ENCODE measurements around the gene FAM200C. TPM values are rescaled to one million over a fixed set of nuclear protein-coding genes. Genes with fewer than 3 reads are reported as not detected.
A peak's percentile ranks its signal among the peaks of the same experiment; 100 is the strongest.

The FAM200C gene
- total and polyA plus RNA-seq, 2 of the 13 experiments (the other 11 are each of a cell fraction or from before 2014, with no cell fraction given) = 3.2 to 4.7 TPM

DNA sequence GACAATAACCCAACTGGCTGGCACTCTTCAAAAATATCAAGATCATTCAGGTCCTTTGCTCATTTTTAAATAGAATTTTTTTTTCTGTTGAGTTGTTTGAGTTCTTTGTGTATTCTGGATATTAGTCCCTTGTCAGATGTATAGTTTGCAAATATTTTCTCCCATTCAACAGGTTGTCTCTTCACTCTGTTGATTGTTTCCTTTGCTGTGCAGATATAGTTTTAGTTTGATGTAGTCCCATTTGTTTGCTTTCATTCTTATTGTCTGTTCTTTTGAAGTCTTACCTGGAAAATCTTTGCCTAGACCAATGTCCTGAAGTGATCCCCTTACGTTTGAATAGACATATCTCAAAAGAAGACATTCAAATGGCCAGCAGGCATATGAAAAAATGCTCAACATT lies 44.6 kb upstream of the FAM200C start:
- peak; percentile 22 for DNase-seq (ENCODE audit: low spot score)
- no peak overlapping the region for H3K27ac ChIP-seq (ENCODE audit: extremely low read length, insufficient read depth, low read length)
- in situ Hi-C loops (cut with HindIII; ENCODE audit: extremely low pct_ligation_motif_present, low pct_unique_long_range_greater_than_20kb) = no loop called here
- no peak for FAIRE-seq
- no peak overlapping the region for H2AFZ ChIP-seq (ENCODE audit: low read length)
- H3K9ac ChIP-seq (ENCODE audit: insufficient read depth, low read depth, low read length) = no peak overlapping the region
- H3K79me2 ChIP-seq (ENCODE audit: insufficient read depth, low read length) = no peaks in the 10 kb centered on the region
- POLR2A ChIA-PET = no interaction called here
- no peak overlapping the region for H3K4me2 ChIP-seq (ENCODE audit: low read depth, low read length)
- H4K20me1 ChIP-seq (ENCODE audit: insufficient read depth, low read length) = no peaks in the 10 kb centered on the region
- intact Hi-C loops (cut with micrococcal nuclease; ENCODE audit: unreplicated experiment) = no loop called here
- no peak overlapping the region for H3K4me3 ChIP-seq (replicated peaks in 1 of 3; ENCODE audit: insufficient read depth in 1 of 3, low read depth in 2 of 3, low read length in 3 of 3)
- 2% methylated on average over 1 of the region's 1 CpG for WGBS (ENCODE audit: low lambda C conversion rate)
- peaks cover 0 to 1% of the 10 kb centered on the region in 2 experiments; a peak in 1 of 5 replicates for H3K27me3 ChIP-seq (ENCODE audit: control insufficient read depth in 1 of 2, insufficient read depth in 2 of 2, low read length in 2 of 2)
- no TSS peak for BruUV-seq (replicated peaks)
- H3K36me3 ChIP-seq (replicated peaks in 1 of 2; ENCODE audit: control insufficient read depth in 1 of 2, insufficient read depth in 2 of 2, low read length in 2 of 2) = no peaks in the 10 kb centered on the region
- H3K4me1 ChIP-seq (ENCODE audit: insufficient read depth, low read length) = peaks cover 26% of the 10 kb centered on the region
- CTCF ChIA-PET (ENCODE audit: low intra/inter-chr PET ratio, low total read pairs) = no interaction called here
- ATAC-seq = no peak
- no peaks in the 10 kb centered on the region for H3K9me3 ChIP-seq (ENCODE audit: low read length)
- no peak for TF ChIP-seq EZH2 (conservative IDR thresholded peaks at IDR 0.05; ENCODE audit: low read depth, low read length)
- peak; percentile 74 for TF ChIP-seq BCL6 (CRISPR knock-in tag; IDR thresholded peaks at IDR 0.05)
- TF ChIP-seq ADNP (CRISPR knock-in tag; IDR thresholded peaks at IDR 0.05) = no peak
- TF ChIP-seq, protein P1, sequence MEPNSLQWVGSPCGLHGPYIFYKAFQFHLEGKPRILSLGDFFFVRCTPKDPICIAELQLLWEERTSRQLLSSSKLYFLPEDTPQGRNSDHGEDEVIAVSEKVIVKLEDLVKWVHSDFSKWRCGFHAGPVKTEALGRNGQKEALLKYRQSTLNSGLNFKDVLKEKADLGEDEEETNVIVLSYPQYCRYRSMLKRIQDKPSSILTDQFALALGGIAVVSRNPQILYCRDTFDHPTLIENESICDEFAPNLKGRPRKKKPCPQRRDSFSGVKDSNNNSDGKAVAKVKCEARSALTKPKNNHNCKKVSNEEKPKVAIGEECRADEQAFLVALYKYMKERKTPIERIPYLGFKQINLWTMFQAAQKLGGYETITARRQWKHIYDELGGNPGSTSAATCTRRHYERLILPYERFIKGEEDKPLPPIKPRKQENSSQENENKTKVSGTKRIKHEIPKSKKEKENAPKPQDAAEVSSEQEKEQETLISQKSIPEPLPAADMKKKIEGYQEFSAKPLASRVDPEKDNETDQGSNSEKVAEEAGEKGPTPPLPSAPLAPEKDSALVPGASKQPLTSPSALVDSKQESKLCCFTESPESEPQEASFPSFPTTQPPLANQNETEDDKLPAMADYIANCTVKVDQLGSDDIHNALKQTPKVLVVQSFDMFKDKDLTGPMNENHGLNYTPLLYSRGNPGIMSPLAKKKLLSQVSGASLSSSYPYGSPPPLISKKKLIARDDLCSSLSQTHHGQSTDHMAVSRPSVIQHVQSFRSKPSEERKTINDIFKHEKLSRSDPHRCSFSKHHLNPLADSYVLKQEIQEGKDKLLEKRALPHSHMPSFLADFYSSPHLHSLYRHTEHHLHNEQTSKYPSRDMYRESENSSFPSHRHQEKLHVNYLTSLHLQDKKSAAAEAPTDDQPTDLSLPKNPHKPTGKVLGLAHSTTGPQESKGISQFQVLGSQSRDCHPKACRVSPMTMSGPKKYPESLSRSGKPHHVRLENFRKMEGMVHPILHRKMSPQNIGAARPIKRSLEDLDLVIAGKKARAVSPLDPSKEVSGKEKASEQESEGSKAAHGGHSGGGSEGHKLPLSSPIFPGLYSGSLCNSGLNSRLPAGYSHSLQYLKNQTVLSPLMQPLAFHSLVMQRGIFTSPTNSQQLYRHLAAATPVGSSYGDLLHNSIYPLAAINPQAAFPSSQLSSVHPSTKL (CRISPR knock-in tag; IDR thresholded peaks at IDR 0.05) = peak; percentile 50; the same call in 1 of the 2 replicates
- peak; percentile 18; the same call in 1 of the 2 replicates for TF ChIP-seq SAP130 (CRISPR knock-in tag; IDR thresholded peaks at IDR 0.05; ENCODE audit: low read depth)
- peak; percentile 30; the same call in 1 of the 2 replicates for TF ChIP-seq NCOA2 (CRISPR knock-in tag; IDR thresholded peaks at IDR 0.05)
- TF ChIP-seq, protein P2, sequence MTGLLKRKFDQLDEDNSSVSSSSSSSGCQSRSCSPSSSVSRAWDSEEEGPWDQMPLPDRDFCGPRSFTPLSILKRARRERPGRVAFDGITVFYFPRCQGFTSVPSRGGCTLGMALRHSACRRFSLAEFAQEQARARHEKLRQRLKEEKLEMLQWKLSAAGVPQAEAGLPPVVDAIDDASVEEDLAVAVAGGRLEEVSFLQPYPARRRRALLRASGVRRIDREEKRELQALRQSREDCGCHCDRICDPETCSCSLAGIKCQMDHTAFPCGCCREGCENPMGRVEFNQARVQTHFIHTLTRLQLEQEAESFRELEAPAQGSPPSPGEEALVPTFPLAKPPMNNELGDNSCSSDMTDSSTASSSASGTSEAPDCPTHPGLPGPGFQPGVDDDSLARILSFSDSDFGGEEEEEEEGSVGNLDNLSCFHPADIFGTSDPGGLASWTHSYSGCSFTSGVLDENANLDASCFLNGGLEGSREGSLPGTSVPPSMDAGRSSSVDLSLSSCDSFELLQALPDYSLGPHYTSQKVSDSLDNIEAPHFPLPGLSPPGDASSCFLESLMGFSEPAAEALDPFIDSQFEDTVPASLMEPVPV (CRISPR knock-in tag; IDR thresholded peaks at IDR 0.05) = no peak
- TF ChIP-seq SOX13 (IDR thresholded peaks at IDR 0.05) = no peak
- TF ChIP-seq SOX13 (CRISPR knock-in tag; conservative IDR thresholded peaks at IDR 0.05 in 1 of 2, IDR thresholded peaks at IDR 0.05 in 1 of 2) = peak in 1 of 2 experiments; percentile 90; a peak in 2 of 4 replicates
- TF ChIP-seq WIZ (CRISPR knock-in tag; IDR thresholded peaks at IDR 0.05) = no peak
- no peak for TF ChIP-seq PITX1 (CRISPR knock-in tag; IDR thresholded peaks at IDR 0.05)
- TF ChIP-seq ZFYVE20 (CRISPR knock-in tag; IDR thresholded peaks at IDR 0.05; ENCODE audit: borderline replicate concordance, low read depth) = no peak
- TF ChIP-seq ZSCAN31 (CRISPR knock-in tag; IDR thresholded peaks at IDR 0.05; ENCODE audit: low read depth) = no peak
- peak; percentile 75; the same call in 1 of the 2 replicates for TF ChIP-seq SOX5 (CRISPR knock-in tag; IDR thresholded peaks at IDR 0.05; ENCODE audit: borderline replicate concordance)
- peak; percentile 44; the same call in 1 of the 2 replicates for TF ChIP-seq TCF7 (IDR thresholded peaks at IDR 0.05; ENCODE audit: low read depth)
- TF ChIP-seq HNRNPUL1 (IDR thresholded peaks at IDR 0.05; ENCODE audit: low read depth, low read length) = no peak
- TF ChIP-seq, protein P3, sequence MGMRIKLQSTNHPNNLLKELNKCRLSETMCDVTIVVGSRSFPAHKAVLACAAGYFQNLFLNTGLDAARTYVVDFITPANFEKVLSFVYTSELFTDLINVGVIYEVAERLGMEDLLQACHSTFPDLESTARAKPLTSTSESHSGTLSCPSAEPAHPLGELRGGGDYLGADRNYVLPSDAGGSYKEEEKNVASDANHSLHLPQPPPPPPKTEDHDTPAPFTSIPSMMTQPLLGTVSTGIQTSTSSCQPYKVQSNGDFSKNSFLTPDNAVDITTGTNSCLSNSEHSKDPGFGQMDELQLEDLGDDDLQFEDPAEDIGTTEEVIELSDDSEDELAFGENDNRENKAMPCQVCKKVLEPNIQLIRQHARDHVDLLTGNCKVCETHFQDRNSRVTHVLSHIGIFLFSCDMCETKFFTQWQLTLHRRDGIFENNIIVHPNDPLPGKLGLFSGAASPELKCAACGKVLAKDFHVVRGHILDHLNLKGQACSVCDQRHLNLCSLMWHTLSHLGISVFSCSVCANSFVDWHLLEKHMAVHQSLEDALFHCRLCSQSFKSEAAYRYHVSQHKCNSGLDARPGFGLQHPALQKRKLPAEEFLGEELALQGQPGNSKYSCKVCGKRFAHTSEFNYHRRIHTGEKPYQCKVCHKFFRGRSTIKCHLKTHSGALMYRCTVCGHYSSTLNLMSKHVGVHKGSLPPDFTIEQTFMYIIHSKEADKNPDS (CRISPR knock-in tag; IDR thresholded peaks at IDR 0.05) = no peak
- TF ChIP-seq TBX3 (IDR thresholded peaks at IDR 0.05; ENCODE audit: borderline replicate concordance) = 0 out of 2 replicates have a peak, but pooled peaks have one; percentile 12
- TF ChIP-seq HMG20A (CRISPR knock-in tag; IDR thresholded peaks at IDR 0.05; ENCODE audit: borderline replicate concordance) = 0 out of 2 replicates have a peak, but pooled peaks have one; percentile 5

All from HepG2 (cell line).